Stimulated activated CD8-positive, alpha-beta memory T cell treated with anti-CD3 and anti-CD28 coated beads, Interleukin-15, amount 100 ng/mL, for 4 hours (primary cell): ENCODE measurements around the gene KRT74.

Experiments
- DNase-seq, 2 donors: peaks; one replicate each; pipeline ENCODE4 v3.0.0-alpha.2; 2020; ENCODE audit warnings: low read depth in 2 of 2

The KRT74 gene

DNA sequence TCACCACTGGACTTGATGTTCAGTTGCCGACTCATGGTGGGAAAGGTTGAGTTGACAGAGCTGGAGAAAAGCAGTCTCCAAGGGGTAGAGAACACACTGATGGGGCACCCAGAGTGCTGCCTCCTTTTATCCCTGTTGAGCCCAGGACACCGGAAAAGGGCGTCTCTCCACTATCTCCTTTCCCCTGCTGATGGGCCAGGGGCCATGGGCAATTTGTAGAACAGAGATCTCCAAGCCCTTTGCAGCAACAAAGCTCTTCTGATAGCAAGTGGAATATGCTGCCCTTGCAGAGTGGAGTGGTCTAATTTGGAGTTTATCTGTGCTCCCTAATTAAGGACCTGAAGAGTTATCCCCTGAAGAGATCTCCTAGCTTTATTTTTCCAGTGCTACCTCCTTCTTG, at the start of gene KRT74:
TSS of gene KRT74 (minus strand) at position 101 of the 400 bp plus-strand sequence. CDS start at position 35, 66 bp downstream.
- DNase-seq: no peak

DNA sequence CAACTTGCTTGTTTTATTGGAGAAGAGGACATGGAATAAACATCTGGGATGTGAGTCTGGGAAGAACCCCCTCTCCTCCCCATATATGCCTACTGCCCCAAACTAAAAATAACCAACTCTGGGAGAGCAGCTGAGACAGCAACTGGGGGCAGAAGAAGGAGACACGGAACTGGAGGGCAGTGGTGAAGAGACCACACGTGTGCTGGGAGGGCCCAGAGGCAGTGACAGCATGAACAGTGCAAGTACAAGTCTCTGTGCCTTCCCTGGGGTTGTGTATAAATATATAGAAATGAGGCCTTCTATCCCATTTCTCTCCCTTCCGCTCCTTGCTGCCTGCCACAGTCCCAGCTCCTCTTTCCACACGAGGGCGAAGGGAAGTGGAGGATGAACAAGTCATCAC, 48.7 kb upstream of the KRT74 start:
- DNase-seq: no peak

DNA sequence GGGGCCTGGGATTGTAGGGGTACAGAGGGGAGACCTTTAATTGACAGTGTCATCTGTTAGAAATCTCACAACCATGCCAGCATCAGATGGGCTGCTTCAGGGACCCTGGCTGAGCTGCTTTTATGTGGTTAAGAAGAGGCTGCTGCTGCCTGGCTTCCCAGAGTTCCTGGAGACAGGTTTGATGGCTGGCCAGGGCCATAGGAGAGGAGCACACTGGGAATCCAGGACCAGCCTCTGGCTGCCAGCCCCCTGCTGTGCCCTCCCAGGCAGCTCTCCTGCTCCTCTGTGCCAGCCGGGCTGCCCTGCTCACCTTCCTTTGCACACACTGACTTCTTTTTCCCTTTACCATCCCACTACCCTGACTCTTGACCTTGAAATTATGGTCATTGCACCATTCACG, 45.2 kb upstream of the KRT74 start:
- DNase-seq: no peak

DNA sequence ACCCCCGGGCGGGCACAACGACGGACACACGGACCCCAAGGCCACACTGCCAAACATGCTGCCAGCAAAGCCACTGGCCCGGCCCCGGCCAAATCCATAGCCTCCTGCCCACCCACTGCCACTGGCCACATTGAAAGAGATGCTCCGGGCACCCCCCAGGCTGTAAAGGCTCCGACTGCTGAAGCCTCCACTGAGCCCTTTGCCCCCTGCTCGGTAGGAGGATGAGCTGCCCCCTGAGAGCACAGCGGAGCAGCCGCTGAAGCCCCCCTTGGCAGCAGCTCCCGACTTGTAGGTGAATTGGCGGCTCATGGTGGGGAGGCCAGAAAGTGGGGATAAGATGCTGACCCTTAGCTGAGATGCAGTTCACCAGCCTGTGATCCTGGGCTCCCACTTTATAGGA, 44.6 kb upstream of the KRT74 start, which contains the start of gene KRT73:
TSS of gene KRT73 (minus strand) at position 344 of the 400 bp plus-strand sequence. CDS start at position 309, 35 bp downstream.
- no peak for DNase-seq

DNA sequence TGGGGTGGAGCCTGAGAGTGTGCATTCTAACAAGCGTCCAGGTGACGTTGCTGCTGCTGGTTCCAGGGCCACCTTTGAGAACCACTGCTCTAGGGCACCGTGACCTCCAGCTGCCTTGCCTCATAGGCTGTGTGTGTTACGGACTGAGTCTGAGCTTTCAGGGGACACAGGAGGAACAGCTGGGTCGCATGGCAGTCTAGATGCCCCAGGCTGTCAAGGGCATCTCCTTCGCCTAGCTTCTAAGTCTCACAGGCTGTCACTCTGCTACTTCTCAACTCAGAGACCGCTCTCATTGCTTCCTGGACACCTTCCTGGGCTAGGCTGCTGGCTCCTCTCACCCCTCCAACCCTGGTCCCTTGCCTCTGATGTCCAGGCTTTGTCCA, 43.8 kb upstream of the KRT74 start:
- no peak for DNase-seq

DNA sequence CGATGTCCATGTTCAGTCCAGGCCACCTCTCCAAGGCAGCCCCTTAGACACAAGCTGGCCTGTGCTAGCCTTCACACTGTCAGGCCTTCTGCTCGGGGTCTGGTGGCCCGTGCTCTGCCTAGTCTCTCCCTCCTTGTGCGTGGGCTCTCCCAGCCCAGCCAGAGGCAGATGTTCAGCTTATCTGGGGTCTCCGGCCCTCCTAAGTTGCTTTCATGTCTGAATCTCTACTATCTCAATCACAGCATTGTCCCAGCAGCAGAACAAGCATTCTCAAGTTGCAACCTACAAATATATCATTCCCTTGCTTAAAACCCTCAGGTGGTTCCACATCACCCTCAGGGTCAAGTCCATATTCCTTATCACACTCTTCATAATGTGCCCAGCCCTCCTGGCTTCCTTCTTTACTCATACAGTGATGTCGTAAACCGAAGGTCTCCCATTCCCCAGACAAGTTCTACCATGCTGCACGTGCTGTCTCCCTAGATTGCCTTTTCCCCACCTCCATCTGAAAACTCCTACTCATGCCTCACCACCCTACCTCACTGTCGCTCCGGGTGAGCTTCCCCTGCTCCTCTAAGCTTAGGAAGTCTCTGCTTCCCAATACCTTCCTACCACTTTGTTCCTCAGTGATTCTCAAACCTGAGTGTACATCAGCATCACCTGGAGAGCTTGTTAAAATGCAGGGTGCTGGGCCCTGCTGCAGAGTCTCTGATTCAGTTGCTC, 43.2 kb upstream of the KRT74 start:
- DNase-seq: no peak

DNA sequence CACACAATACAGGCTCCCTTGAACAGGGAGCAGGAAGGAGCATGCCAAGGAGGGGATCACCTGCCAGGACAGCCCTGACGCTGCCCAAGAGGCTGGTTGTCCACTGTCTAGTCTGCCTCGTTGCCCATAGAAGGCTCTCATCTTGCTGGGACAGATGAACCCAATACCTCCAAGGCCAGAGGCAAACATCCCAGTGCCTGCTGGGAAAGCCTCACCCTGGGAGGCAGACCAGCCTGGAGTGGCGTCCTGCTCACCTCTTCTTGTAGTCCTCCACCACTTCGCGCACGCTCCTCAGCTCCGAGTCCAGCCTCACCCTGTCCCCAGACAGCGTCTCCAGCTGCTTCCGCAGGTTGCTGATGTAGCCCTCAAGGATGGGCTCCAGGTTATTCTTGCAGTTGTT, 42.3 kb upstream of the KRT74 start:
- DNase-seq: no peak

DNA sequence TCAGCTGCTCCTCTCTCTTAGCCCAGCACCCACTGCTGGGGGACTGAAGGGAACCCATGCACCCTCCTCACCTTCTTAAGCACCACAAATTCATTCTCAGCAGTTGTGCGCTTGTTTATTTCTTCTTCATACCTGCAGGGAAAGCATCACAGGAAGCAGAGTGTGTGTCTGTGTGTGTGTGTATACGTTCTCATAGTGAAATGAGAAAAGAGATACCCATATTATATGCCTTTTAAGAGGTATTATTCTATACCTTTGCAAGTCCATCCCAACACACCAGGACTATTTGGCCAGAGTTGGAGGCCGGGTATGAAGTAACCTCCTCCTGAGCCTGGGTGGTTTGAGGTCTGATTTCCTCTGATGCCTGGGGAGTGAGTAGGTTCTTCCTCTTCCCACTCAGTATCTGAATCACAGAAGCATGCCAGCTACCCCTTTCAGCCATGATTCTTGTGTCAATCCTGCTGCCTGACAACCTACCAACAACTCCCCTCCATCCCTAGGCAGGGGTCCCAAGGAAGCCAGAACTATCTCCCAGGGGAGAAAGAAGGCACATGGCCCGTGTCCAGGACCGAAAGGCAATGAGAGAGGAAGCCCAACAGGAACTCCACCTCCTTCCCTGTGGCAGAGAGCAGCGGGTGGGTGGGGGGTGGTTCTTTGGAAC, 41.7 kb upstream of the KRT74 start:
- DNase-seq: peak in 1 of 2 donors; percentile 35

DNA sequence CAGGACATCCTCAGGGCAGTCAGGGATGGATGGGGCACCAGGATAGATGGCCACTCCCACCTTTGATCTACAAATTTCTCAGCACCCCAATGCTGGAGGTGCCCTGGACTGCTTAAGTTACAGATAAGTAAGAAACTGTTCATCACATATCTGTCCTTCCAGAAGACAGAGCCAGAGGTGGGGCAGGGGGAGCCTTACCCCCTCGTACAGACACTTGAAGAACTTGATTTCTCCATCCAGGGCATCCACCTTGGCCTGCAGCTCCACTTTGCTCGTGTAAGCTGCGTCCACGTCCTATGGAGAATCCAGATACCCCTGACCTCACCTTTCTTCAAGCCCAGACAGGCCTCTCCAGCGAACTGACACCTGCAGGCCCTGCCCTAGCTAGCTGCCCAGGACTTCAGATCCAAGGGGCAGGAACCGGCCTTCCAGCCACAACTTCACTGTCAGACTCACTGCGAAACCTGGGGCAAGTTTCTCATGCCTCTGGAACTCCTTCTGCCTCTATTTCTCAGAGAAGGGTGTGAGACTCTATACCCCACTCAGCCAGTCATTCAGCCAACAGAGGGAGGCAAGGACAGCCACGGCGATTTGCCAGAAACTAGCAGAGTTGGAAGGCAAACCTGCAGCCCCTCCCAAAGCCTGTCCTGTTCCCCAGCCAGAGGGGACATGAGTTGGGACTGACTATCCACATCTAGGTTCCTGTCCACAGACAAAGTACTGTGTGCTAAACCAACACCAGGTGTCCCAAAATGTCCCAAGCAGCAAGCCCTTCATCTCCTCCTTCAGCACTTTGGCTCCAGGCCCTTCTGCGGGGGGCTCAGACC, 41.0 kb upstream of the KRT74 start:
- DNase-seq: no peak

DNA sequence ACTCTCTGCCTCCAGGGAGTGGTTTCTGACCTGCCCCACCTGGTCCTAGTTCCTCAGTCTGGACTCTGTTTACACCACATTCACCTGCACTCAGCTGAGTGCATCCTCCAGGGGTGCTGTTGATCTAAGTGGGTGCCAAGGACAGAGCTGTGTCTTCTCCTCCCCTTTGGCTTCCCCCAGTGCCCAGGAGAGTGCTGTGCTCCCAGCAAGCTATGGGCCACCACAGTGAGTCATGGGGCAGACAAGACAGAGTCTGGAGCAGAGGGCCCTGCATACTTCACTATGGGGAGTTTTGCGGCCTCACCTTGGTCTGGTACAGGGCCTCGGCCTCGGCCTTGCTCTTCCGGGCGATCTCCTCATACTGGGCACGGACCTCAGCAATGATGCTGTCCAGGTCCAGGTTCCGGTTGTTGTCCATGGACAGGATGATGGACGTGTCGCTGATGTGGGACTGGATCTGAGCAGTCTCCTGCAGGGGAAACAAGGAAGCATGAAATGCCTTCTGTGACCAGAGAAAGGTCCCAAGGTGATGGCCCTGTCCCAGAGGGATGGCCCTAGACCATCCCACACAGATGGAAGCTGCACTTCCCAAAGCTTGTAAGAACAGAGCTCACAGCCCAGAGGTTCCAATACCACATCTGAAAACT, 39.9 kb upstream of the KRT74 start:
- DNase-seq: no peak

DNA sequence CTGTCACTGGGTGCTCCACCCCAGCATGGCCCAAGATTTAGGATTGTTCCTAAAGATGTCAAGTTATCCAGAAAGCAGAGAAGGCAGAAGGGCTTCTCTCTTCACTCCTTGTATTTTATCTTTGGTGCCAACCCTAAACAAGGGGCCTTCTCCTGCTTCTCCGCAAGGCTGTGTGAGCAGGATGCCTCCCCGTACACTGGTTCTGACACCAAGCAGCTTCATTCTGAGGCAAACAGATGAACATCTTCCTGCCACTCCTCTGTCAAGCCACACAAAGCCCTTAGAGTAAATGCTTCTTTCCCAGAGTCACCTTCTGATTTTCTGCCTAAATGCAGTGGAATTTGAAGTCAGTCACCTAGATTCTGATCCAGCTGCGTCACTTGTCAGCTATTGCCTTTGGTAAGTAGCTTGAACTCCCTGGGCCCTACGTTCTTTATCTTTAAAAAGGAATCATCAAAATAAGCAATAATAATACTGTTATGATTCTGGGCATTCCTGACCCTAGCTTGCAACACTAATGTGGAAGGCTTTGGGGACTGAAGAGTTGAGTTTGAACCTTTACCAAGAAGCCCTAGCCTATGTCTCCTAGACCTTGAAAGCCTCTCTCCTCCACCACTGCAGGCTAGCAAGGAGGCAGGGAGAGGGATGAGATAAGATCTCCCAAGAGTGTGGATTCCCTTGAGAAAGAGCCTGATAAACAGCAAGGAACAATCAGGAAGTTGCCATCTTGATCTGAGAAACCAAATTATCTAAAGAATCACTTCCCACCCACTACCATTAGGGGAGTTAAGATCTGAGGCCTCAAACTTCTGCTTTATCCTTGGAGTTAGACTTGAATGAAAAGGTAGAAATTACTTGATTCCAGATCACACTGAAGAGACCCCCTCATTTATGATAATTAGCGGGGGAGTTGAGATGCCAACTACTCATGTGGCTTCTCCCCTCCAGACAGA, 39.1 kb upstream of the KRT74 start:
- no peak for DNase-seq

DNA sequence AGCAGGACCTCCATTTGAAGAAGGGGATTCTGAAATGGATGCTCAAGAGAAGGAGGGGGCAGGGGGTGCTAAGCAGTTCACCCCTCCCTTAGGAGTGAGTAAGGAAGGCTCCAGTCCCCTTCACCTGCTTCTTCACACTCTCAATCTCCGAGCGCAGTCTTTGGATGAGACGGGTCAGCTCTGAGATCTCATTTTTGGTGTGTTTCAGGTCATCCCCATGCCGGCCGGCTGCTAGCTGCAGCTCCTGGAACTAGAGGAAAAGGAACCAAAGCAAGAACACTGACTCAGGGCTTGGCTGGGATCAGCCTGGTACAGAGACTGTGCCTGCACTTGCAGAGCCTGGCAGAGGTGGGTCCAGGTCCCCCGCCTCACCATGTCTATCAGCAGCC, 37.4 kb upstream of the KRT74 start:
- DNase-seq: no peak

DNA sequence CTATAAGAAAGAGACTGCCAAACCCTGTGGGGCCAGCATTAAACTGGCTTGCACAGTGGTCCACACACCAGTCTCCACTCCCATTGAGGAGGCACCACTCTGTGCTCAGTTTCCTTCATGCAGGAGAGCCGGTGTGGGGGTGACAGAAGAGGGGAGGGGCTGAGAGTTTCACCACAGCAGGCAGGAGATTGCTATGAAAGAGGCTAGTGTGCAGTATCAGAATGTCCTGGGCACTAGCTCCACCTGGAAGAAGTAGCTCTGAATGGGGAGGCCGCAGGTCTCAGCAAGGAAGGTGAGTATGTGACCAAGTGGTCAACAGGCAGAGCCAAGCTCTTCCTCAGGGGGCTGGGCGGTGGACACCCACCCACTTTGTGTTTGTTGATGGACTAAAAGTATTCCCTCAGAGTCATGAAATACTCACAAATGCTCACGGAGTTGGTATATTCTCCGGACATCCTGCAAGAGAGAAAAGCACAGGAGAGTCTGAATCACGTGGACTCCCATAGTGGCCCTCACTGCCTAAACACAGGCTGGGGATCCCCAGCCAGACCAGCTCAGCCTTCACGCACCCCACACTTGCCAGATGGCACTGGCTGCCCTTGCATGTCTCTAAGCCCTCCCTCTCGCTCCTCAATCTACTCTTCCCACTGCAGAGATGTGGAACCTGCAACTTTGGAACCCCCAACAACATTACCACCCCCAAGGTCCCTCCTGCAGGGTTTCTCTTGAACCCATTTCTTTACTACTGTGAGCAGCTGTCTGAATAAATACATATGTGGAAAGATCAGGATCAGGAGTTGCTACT, 35.4 kb upstream of the KRT74 start:
- no peak for DNase-seq

DNA sequence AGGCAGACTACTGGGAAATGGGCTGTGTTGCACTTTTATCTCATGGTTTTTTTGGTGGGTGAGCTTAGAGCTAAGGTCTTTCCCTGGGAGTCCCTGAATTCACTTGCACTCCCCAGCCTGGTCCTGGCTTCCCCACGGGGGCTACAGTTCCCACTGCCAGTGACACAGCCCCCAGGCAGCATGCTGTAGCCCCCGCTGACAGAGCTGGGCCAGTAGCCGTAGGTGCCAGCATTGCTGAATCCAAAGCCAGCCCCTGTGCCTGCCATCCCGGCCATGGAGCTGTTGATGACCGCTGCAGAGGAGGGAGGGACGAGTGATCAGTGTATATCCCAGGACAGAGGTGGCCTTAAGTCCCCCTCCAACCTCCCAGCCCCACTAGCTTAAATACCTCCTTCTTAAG, 34.5 kb upstream of the KRT74 start:
- no peak for DNase-seq

DNA sequence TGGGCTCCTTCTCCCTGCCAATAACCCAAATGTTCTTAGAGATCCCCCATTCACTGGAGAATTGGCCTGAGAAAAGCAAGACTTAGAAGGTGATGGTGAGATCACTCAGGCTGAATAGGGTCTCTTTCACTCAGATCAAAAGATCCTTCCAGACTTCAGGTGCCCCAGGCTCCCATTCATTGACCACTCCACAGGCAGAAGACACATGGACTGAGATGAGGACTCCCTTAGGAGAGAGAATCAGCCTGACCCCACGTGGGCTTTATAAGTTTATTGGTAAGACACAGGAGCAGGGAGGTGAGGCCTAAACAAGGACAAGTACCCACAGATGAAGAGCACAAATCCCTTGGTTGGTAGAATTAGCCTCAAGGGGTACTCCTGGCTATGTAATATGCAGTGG, 33.7 kb upstream of the KRT74 start:
- no peak for DNase-seq

DNA sequence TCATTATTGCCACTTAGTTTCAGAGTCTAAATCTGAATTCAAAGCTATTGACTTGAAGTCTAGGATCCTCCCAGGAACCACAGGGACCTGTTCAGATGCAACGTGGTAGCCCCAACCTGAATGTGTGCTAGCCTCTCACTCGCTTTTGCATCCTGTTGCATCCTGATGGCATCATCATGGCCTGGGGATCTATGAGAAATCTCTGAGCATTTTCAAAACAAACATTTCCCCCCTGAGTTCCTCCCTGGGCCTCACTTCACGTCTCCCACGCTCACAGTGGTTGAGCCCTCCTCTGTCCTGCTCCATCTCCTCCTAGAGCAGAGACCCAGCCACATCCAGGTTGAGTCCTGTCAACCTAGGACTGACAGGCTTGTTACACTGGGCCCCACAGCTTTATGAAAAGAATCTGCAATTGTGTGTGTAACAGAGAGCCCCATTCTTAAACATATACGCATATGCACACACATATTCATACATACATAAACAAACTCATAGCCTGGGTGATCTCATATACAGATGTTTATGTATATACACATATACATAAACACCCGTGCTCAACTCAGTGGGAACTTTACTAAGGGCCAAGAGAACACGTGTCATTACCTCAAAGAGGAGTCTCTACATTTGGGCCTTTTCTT, 33.1 kb upstream of the KRT74 start:
- DNase-seq: no peak

DNA sequence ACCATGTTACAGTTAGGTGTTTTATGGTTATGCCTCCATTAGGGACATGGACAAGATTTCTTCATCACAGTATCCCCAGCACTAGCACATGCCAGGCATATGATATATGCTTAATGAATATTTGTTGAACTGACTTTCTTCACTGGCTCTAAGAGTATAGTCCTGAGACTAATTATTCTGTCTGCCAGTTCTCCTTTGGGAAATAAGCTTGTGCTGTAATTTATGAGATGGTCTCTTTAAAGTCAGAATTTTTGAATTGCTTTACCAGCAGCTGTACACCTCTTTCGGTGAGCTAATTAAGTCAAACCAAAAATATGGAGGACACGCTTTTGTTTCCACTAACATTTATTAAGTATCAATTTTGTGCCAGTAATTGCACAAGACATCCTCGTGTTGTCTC, 32.5 kb upstream of the KRT74 start:
- DNase-seq: no peak

DNA sequence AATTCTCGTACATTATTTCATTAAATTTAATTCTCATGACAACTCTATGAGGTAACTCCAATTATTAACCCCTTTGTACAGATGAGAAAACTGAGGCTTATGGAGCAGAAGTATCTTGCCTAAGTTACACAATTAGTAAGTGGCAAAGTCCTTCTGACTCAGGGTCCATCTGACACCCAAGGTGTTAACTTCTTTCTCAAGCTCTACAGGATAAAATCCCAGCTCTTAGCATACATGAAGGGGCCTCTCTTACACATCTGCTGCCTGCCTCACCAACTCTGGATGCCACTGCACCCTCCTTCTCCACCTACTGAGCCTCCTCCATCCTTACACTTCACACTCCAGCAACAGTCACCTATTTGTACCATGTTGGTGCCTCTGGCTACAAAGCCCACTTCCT, 31.9 kb upstream of the KRT74 start:
- DNase-seq: no peak

DNA sequence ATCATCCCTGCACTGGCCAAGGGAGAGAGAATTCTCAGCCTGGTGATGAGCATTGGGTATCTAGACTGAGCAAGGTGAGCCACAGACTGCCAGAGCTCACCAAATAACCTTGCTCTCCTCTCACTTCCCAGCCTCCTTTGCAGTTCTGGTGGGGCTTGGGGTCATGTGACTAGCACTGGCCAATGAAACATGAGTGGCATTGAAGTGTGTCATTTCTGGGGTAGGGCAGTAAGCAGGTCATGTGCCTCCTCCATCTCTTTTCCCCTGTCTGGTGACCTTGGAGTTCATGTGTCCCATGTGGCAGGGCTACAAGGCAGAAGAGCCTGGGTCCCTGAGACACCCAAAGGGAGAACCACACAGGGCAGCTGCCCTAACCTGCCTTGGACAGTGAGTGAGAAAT, 31.2 kb upstream of the KRT74 start:
- DNase-seq: no peak

DNA sequence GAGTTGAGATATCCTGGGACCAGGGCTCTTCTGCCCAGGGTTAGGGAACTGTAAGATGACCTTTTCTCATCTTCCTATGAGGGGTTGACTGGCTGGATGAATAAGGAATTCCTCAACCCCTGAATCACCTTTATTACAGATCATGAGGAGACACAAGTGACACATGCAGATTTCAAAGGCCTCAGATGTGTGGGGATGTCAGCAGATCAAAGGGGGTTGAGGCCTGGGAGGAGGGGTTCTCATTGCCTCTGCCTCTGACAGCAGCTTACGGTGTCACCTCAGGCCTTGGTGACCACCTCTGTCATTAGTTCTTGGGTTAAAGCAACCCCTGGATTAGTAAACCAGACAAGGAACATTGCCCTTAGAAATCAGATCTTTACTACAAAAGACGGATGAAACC, 29.7 kb upstream of the KRT74 start:
- DNase-seq: peak in 1 of 2 donors; percentile 32
